ENCODE results near the gene C16orf90. TPM values are rescaled to one million over a fixed set of nuclear protein-coding genes. Genes with fewer than 3 reads are reported as not detected.
A peak's percentile ranks its signal among the peaks of the same experiment; 100 is the strongest.

C16orf90 gene
- polyA plus RNA-seq, 3 donors, result not detected

GRCh38 chr16:3458278-3458851, 36.9 kb downstream of the C16orf90 start:
- H4K20me1 ChIP-seq (ENCODE audit: insufficient read depth, low read length), result peaks cover 50% of the 10 kb centered on the region
- H3K79me2 ChIP-seq (ENCODE audit: insufficient read depth, low read length), result peaks cover 61% of the 10 kb centered on the region
- H3K27me3 ChIP-seq (ENCODE audit: control insufficient read depth in 2 of 2, insufficient read depth in 2 of 2, low read length in 2 of 2), result no peaks in the 10 kb centered on the region
- Mint-ChIP-seq H3K27ac (peak overlapping the region; percentile 83 to 94 (median 91)), H3K27me3 (ENCODE audit: low read depth in 3 of 3) (peaks cover 0 to 3% (median 2%) of the 10 kb centered on the region in 3 donors), H3K4me1 (peaks cover 59% of the 10 kb centered on the region), H3K4me3 (peak overlapping the region; percentile 89 to 94), H3K36me3 (peaks cover 3 to 6% of the 10 kb centered on the region in 2 donors), H3K9me3 (peaks cover 0 to 2% (median 0%) of the 10 kb centered on the region in 7 donors)
- peak in 1 of 3 donors; percentile 26 for DNase-seq
- H3K9ac ChIP-seq (ENCODE audit: insufficient read depth, low read length, poor library complexity, severe bottlenecking), result peak overlapping the region; percentile 90
- under 1% methylated on average over 42 of the region's 47 CpGs for WGBS (ENCODE audit: insufficient coverage)
- peak overlapping the region; percentile 63 to 89 (median 71) for H3K4me3 ChIP-seq (replicated peaks in 1 of 3; ENCODE audit: low read depth in 2 of 3, low read length in 3 of 3)
- peaks cover 37 to 54% of the 10 kb centered on the region in 2 donors for H3K4me1 ChIP-seq (ENCODE audit: control insufficient read depth in 1 of 2, insufficient read depth in 2 of 2, low read length in 2 of 2)
- H2AFZ ChIP-seq (ENCODE audit: insufficient read depth, low read depth, low read length, poor library complexity, severe bottlenecking), result peak overlapping the region; percentile 100
- intact Hi-C loops (cut with micrococcal nuclease), result loop anchor here (2.0 to 10.0 kb wide), 5 partner anchors 58 to 304 kb away; partner anchors contain the start of genes ZNF174 (in 1 of the 2), ZNF263 (in 1 of the 2) and ZSCAN32 (in 1 of the 2)
- H3K9me3 ChIP-seq (replicated peaks in 1 of 2; ENCODE audit: control insufficient read depth in 1 of 2, insufficient read depth in 1 of 2, low read length in 2 of 2), result no peaks in the 10 kb centered on the region
- H3K27ac ChIP-seq (ENCODE audit: low read depth in 1 of 2, low read length in 2 of 2), result peak overlapping the region; percentile 45 to 93
- H3K4me2 ChIP-seq (replicated peaks; ENCODE audit: extremely low read depth, low read length, poor library complexity, severe bottlenecking), result peak overlapping the region; percentile 94
- TF ChIP-seq, protein P1, sequence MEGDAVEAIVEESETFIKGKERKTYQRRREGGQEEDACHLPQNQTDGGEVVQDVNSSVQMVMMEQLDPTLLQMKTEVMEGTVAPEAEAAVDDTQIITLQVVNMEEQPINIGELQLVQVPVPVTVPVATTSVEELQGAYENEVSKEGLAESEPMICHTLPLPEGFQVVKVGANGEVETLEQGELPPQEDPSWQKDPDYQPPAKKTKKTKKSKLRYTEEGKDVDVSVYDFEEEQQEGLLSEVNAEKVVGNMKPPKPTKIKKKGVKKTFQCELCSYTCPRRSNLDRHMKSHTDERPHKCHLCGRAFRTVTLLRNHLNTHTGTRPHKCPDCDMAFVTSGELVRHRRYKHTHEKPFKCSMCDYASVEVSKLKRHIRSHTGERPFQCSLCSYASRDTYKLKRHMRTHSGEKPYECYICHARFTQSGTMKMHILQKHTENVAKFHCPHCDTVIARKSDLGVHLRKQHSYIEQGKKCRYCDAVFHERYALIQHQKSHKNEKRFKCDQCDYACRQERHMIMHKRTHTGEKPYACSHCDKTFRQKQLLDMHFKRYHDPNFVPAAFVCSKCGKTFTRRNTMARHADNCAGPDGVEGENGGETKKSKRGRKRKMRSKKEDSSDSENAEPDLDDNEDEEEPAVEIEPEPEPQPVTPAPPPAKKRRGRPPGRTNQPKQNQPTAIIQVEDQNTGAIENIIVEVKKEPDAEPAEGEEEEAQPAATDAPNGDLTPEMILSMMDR (IDR thresholded peaks at IDR 0.05), result no peak
- no peaks in the 10 kb centered on the region for H3K36me3 ChIP-seq (replicated peaks in 1 of 2; ENCODE audit: control insufficient read depth in 1 of 2, insufficient read depth in 2 of 2, low read length in 2 of 2)

- Histone ChIP-seq H2AFZ (ENCODE audit: insufficient read depth, low read depth, low read length, poor library complexity, severe bottlenecking) (peak overlapping the region; percentile 100), H3K4me2 (replicated peaks; ENCODE audit: extremely low read depth, low read length, poor library complexity, severe bottlenecking) (peak overlapping the region; percentile 94), H3K27ac (ENCODE audit: low read depth in 1 of 2, low read length in 2 of 2) (peak overlapping the region; percentile 66 to 93), H3K4me3 (replicated peaks in 1 of 3; ENCODE audit: low read depth in 2 of 3, low read length in 3 of 3) (peak overlapping the region; percentile 63 to 89 (median 71)), H4K20me1 (ENCODE audit: insufficient read depth, low read length) (peaks cover 43% of the 10 kb centered on the region), H3K36me3 (replicated peaks in 1 of 2; ENCODE audit: control insufficient read depth in 1 of 2, insufficient read depth in 2 of 2, low read length in 2 of 2) (no peaks in the 10 kb centered on the region), H3K27me3 (ENCODE audit: control insufficient read depth in 2 of 2, insufficient read depth in 2 of 2, low read length in 2 of 2) (no peaks in the 10 kb centered on the region), H3K79me2 (ENCODE audit: insufficient read depth, low read length) (peaks cover 54% of the 10 kb centered on the region), H3K4me1 (ENCODE audit: control insufficient read depth in 1 of 2, insufficient read depth in 2 of 2, low read length in 2 of 2) (peaks cover 37 to 54% of the 10 kb centered on the region in 2 donors), H3K9ac (ENCODE audit: insufficient read depth, low read length, poor library complexity, severe bottlenecking) (peak overlapping the region; percentile 90), H3K9me3 (replicated peaks in 1 of 2; ENCODE audit: control insufficient read depth in 1 of 2, insufficient read depth in 1 of 2, low read length in 2 of 2) (no peaks in the 10 kb centered on the region)
- Mint-ChIP-seq H3K4me3 (peak overlapping the region; percentile 76 to 90), H3K9me3 (peaks cover 0 to 2% (median 0%) of the 10 kb centered on the region in 7 donors), H3K36me3 (peaks cover 3 to 6% of the 10 kb centered on the region in 2 donors), H3K27me3 (ENCODE audit: low read depth in 3 of 3) (peaks cover 0 to 3% (median 2%) of the 10 kb centered on the region in 3 donors), H3K4me1 (peaks cover 57% of the 10 kb centered on the region), H3K27ac (peak overlapping the region; percentile 23 to 89 (median 80))
- intact Hi-C loops (cut with micrococcal nuclease), result loop anchor here (2.0 to 10.0 kb wide), 5 partner anchors 57 to 303 kb away; partner anchors contain the start of genes ZNF174 (in 2 of the 2), ZSCAN32 (in 2 of the 2) and ZNF263 (in 1 of the 2)
- TF ChIP-seq, protein P1 (IDR thresholded peaks at IDR 0.05), result peak; percentile 56
- under 1% methylated on average over 81 of the region's 83 CpGs for WGBS (ENCODE audit: insufficient coverage)
- peak; percentile 87 to 92 (median 91) for DNase-seq
Observed at GRCh38 chr16:3457434-3458252, 37.6 kb downstream of the C16orf90 start.
